Panc1 (cell line): ENCODE measurements around the gene LENG8. TPM values are rescaled to one million over a fixed set of nuclear protein-coding genes. Genes with fewer than 3 reads are reported as not detected.
"Not testable (repeated sequence)": the region's sequence is repeated elsewhere in the genome, so short reads cannot be mapped to it uniquely, and the experiment has no call there.

ENCODE experiments used
- ATAC-seq: fragments of 200-7000 bp; cut with Tn5 transposase; 2 replicates; pipeline ENCODE4 v1.9.1; 2020; ENCODE audit warnings: mild to moderate bottlenecking, moderate library complexity
- BruUV-seq: library from RNA; stranded (reverse); fragments of 400-500 nt; replicated peaks from 2 replicates; lab custom pipeline; 2021; lab: Mats Ljungman, UMichigan
- CTCF ChIA-PET: fragments of 300-600 bp; sonication (Branson Sonifier 250); formaldehyde crosslinking; loops from one replicate; lab custom pipeline; 2022; ENCODE audit warnings: antibody characterized with exemption; lab: Charles Lee
- POLR2A ChIA-PET: fragments of 300-600 bp; sonication (Branson Sonifier 250); formaldehyde crosslinking; loops from one replicate; lab custom pipeline; 2022; ENCODE audit warnings: antibody characterized with exemption; lab: Charles Lee
- DNase-seq: peaks from one replicate; pipeline ENCODE4 v3.0.0-alpha.2; 2010; ENCODE audit warnings: low read depth, low spot score
- H3K27ac ChIP-seq: 2 replicates; pipeline ENCODE4 v1.5.1; 2011; ENCODE audit warnings: mild to moderate bottlenecking, low read length, inconsistent platforms
- H3K27me3 ChIP-seq: fragments of 200-500 bp; sonication (Bioruptor generic); 2 replicates; pipeline ENCODE4 v1.6.0; 2014; ENCODE audit warnings: low read length, inconsistent platforms; ENCODE audit not compliant: control insufficient read depth, insufficient read depth
- H3K36me3 ChIP-seq: fragments of 200-500 bp; sonication (Bioruptor generic); 2 replicates; pipeline ENCODE4 v1.5.1; 2014; ENCODE audit warnings: inconsistent platforms, mild to moderate bottlenecking, low read length, moderate library complexity; ENCODE audit not compliant: control insufficient read depth, insufficient read depth
- H3K4me1 ChIP-seq: 2 replicates; pipeline ENCODE4 v1.5.1; 2011; ENCODE audit warnings: inconsistent platforms, mild to moderate bottlenecking, low read length, moderate library complexity; ENCODE audit not compliant: control insufficient read depth, insufficient read depth
- H3K4me3 ChIP-seq, 2 experiments: 2 replicates each; pipeline ENCODE4 v1.5.1; 2011 to 2012; ENCODE audit warnings: low read depth in 2 of 2, low read length in 2 of 2, mild to moderate bottlenecking in 2 of 2, inconsistent platforms in 1 of 2, moderate library complexity in 1 of 2
- H3K9me3 ChIP-seq: fragments of 200-500 bp; sonication (Bioruptor generic); 2 replicates; pipeline ENCODE4 v1.5.1; 2014; ENCODE audit warnings: low read depth, mild to moderate bottlenecking, inconsistent platforms, low read length, moderate library complexity; ENCODE audit not compliant: control insufficient read depth, insufficient read depth
- POLR2AphosphoS5 ChIP-seq: IDR thresholded peaks from 2 replicates; pipeline ENCODE4 v1.6.1; 2012; ENCODE audit warnings: mild to moderate bottlenecking, low read depth, low read length, moderate library complexity
- SIN3A ChIP-seq: IDR thresholded peaks from 2 replicates; pipeline ENCODE4 v1.6.1; 2012; ENCODE audit warnings: low read depth, mild to moderate bottlenecking, low read length, moderate library complexity, borderline replicate concordance; ENCODE audit not compliant: insufficient read depth
- TCF7L2 ChIP-seq: IDR thresholded peaks from 2 replicates; pipeline ENCODE4 v1.6.1; 2011; ENCODE audit warnings: mild to moderate bottlenecking, low read depth, low read length, inconsistent platforms
- in situ Hi-C: cut with HindIII; loops from 2 replicates; pipeline ENCODE4 v1.10.0; 2016; ENCODE audit warnings: low sequenced_read_pairs, low pct_unique_long_range_greater_than_20kb
- intact Hi-C: fragments of 100-400 bp; cut with micrococcal nuclease; formaldehyde crosslinking; loops from one replicate; pipeline ENCODE4 v1.10.0; 2022; ENCODE audit not compliant: unreplicated experiment
- total RNA-seq: library from RNA; stranded (reverse); gene quantifications from one replicate; pipeline ENCODE4 v1.2.1, GENCODE V29; 2021; ENCODE audit not compliant: unreplicated experiment
- TF ChIP-seq, protein P1 (sequence below): fragments of 450-650 bp; IDR thresholded peaks from 2 replicates; pipeline ENCODE4 v1.5.1; 2017; ENCODE audit warnings: mild to moderate bottlenecking
- TF ChIP-seq, protein P2 (sequence below), 2 experiments: IDR thresholded peaks; 2 replicates each; pipeline ENCODE4 v1.6.1; 2011 to 2012; ENCODE audit warnings: low read depth in 2 of 2, control low read depth in 1 of 2, low read length in 1 of 2, mild to moderate bottlenecking in 1 of 2, moderate library complexity in 1 of 2; ENCODE audit not compliant: insufficient read depth in 1 of 2

Gene LENG8
- total RNA-seq, 1 experiment from 2014 or later = 268 TPM

DNA sequence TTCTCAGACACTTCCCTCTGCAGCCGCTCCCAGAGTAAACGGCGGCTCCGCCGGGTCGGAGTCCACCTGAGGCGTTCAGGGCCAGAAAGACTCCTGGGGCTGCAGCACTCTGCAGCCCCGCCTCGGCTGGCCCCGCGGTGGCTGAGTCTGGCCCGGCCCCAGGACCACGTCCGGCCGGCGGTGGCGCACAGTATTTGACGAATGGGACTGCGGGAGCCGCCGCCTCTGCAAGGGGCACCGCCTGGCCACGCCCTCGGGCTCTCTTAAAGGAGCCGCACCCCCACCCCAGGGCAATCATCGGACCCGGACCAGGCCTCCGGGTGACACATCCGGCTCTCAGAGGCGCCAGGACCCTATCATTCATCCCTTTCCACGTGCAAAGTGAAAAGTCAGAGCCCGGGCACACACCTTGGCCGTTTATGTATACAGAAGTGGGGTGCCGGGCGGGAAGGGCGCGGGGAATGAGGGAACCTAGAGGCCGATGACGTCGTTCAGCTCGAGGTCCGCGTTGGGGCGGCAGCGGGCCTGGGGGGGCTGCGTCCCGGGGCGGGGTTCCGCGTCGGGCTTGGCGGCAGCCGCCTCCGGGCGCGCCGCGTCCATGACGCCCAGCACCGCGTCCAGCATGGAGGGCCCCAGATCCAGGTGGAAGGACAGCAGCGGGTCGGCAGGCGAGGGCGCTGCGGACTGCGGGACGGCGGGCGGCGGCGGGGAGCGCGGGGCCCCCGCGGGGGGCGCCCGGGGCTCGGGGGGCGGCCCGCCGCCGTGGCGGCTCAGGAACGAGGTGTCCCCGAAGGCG is 15.8 kb downstream of the LENG8 start:
- H3K27me3 ChIP-seq = no peaks in the 10 kb centered on the region
- H3K4me3 ChIP-seq = peak overlapping the region; percentile 56 to 70
- in situ Hi-C loops (no loop called here), intact Hi-C loops (no loop called here)
- no peaks in the 10 kb centered on the region for H3K36me3 ChIP-seq
- DNase-seq (no peak), ATAC-seq (peak; percentile 74)
- TF ChIP-seq, protein P1, sequence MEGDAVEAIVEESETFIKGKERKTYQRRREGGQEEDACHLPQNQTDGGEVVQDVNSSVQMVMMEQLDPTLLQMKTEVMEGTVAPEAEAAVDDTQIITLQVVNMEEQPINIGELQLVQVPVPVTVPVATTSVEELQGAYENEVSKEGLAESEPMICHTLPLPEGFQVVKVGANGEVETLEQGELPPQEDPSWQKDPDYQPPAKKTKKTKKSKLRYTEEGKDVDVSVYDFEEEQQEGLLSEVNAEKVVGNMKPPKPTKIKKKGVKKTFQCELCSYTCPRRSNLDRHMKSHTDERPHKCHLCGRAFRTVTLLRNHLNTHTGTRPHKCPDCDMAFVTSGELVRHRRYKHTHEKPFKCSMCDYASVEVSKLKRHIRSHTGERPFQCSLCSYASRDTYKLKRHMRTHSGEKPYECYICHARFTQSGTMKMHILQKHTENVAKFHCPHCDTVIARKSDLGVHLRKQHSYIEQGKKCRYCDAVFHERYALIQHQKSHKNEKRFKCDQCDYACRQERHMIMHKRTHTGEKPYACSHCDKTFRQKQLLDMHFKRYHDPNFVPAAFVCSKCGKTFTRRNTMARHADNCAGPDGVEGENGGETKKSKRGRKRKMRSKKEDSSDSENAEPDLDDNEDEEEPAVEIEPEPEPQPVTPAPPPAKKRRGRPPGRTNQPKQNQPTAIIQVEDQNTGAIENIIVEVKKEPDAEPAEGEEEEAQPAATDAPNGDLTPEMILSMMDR = no peak
- peak; percentile 64; the same call in 1 of the 2 replicates for TF ChIP-seq POLR2AphosphoS5
- TF ChIP-seq, protein P2, sequence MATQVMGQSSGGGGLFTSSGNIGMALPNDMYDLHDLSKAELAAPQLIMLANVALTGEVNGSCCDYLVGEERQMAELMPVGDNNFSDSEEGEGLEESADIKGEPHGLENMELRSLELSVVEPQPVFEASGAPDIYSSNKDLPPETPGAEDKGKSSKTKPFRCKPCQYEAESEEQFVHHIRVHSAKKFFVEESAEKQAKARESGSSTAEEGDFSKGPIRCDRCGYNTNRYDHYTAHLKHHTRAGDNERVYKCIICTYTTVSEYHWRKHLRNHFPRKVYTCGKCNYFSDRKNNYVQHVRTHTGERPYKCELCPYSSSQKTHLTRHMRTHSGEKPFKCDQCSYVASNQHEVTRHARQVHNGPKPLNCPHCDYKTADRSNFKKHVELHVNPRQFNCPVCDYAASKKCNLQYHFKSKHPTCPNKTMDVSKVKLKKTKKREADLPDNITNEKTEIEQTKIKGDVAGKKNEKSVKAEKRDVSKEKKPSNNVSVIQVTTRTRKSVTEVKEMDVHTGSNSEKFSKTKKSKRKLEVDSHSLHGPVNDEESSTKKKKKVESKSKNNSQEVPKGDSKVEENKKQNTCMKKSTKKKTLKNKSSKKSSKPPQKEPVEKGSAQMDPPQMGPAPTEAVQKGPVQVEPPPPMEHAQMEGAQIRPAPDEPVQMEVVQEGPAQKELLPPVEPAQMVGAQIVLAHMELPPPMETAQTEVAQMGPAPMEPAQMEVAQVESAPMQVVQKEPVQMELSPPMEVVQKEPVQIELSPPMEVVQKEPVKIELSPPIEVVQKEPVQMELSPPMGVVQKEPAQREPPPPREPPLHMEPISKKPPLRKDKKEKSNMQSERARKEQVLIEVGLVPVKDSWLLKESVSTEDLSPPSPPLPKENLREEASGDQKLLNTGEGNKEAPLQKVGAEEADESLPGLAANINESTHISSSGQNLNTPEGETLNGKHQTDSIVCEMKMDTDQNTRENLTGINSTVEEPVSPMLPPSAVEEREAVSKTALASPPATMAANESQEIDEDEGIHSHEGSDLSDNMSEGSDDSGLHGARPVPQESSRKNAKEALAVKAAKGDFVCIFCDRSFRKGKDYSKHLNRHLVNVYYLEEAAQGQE (IDR thresholded peaks at IDR 0.05; ENCODE audit: insufficient read depth in 1 of 2, low read depth in 2 of 2, low read length in 1 of 2) = no peak
- TF ChIP-seq SIN3A = 0 out of 2 replicates have a peak, but pooled peaks have one; percentile 69
- peak; percentile 60 for TF ChIP-seq TCF7L2
- H3K27ac ChIP-seq = peak overlapping the region; percentile 87
- peaks cover 25% of the 10 kb centered on the region for H3K4me1 ChIP-seq
- BruUV-seq = no TSS peak
- no peaks in the 10 kb centered on the region for H3K9me3 ChIP-seq
- ChIA-PET CTCF (no interaction called here), POLR2A (no interaction called here)

DNA sequence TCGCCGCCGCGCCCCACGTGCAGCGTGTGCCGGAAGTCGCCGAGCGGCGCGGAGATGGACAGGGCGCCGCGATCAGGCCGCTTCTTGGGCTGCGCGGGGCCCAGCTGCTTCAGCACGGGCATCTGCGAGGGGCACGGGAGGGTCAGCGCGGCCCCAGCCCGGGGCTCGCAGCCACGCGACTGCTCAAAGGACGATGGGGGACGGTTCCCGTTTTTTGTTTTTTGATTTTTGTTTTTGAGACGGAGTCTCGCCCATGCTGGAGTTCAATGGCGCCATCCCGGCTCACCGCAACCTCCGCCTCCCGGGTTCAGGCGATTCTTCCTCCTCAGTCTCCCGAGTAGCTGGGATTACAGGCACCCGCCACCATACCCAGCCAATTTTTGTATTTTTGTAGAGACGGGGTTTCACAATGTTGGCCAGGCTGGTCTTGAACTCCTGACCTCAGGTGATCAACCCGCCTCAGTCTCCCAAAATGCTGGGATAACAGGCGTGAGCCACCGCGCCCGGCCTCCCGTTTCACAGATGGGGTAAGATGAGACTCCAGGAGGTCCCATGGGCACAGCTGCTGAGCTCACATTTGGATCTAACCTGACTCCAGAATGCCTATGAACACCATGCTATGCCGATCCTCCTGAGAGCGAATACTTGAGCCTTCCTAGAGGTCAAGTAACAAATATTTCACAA is 16.6 kb downstream of the LENG8 start:
- BruUV-seq = no TSS peak
- no peak overlapping the region for H3K4me3 ChIP-seq
- TF ChIP-seq SIN3A (no peak), TCF7L2 (no peak), POLR2AphosphoS5 (no peak)
- TF ChIP-seq, protein P1 = no peak
- TF ChIP-seq, protein P2 (IDR thresholded peaks at IDR 0.05; ENCODE audit: insufficient read depth in 1 of 2, low read depth in 2 of 2, low read length in 1 of 2) = no peak

GRCh38 chr19:54466110-54466480 is 17.1 kb downstream of the LENG8 start:
- H3K36me3 ChIP-seq, H3K4me3 ChIP-seq, in situ Hi-C loops, H3K9me3 ChIP-seq, DNase-seq, POLR2A ChIA-PET, H3K27me3 ChIP-seq, H3K27ac ChIP-seq, ATAC-seq, intact Hi-C loops, BruUV-seq, CTCF ChIA-PET: not testable (repeated sequence)
- H3K4me1 ChIP-seq = peaks cover 28% of the 10 kb centered on the region

More for the DNA sequence above, 16.6 kb downstream of the LENG8 start:
- DNase-seq = no peak
- CTCF ChIA-PET = no interaction called here
- no peak for ATAC-seq
- Histone ChIP-seq H3K9me3 (no peaks in the 10 kb centered on the region), H3K27ac (no peak overlapping the region), H3K4me1 (peaks cover 28% of the 10 kb centered on the region), H3K27me3 (no peaks in the 10 kb centered on the region), H3K36me3 (no peaks in the 10 kb centered on the region)
- POLR2A ChIA-PET = interaction anchor here (0.6 kb wide), 1 partner anchor 20 kb away, joined by 8 read pairs; no protein-coding TSS in a partner anchor
- in situ Hi-C loops (no loop called here), intact Hi-C loops (no loop called here)
